Endothelial cell of umbilical vein (primary cell): ENCODE data around the gene OR2Y1. TPM values are rescaled to one million over a fixed set of nuclear protein-coding genes. Genes with fewer than 3 reads are reported as not detected.

Experiments used
- BruUV-seq: library from RNA; stranded (reverse); fragments of 400-500 nt; replicated peaks from 2 replicates; lab custom pipeline; 2021; lab: Mats Ljungman, UMichigan
- CTCF ChIA-PET: fragments of 300-600, 350-600 bp; sonication (Branson Sonifier 250); formaldehyde crosslinking; loops from one replicate; lab custom pipeline; 2021; ENCODE audit warnings: antibody characterized with exemption, inconsistent platforms; lab: Charles Lee
- POLR2A ChIA-PET: fragments of 300-600, 350-600 bp; sonication (Branson Sonifier 250); formaldehyde crosslinking; loops from one replicate; lab custom pipeline; 2021; ENCODE audit warnings: antibody characterized with exemption, inconsistent platforms; lab: Charles Lee
- DNase-seq: peaks from one replicate; pipeline ENCODE4 v3.0.0-alpha.2; 2011; ENCODE audit warnings: low read depth, low spot score
- FAIRE-seq: peaks from 2 replicates; lab custom pipeline; 2011; peaks lifted over from hg19 to GRCh38; lab: Jason Lieb, UNC
- H2AFZ ChIP-seq: 2 replicates; pipeline ENCODE4 v1.6.0; 2012; ENCODE audit warnings: low read depth, low read length, control low read depth, inconsistent platforms
- H3K27ac ChIP-seq: 2 replicates; pipeline ENCODE4 v1.5.1; 2011; ENCODE audit warnings: low read depth, mild to moderate bottlenecking, control low read depth, low read length, moderate library complexity; ENCODE audit not compliant: insufficient read depth
- H3K27me3 ChIP-seq, 2 experiments: 2 replicates each; pipeline versions ENCODE4 v1.6.0 to v1.6.1; 2011; ENCODE audit warnings: low read length in 2 of 2, mixed read lengths in 1 of 2; ENCODE audit not compliant: control insufficient read depth in 2 of 2, insufficient read depth in 2 of 2
- H3K36me3 ChIP-seq, 2 experiments: 2 replicates in 1 of 2; 3 replicates in 1 of 2; pipeline ENCODE4 v1.5.1; 2011; ENCODE audit warnings: low read length in 2 of 2, mild to moderate bottlenecking in 1 of 2, moderate library complexity in 1 of 2; ENCODE audit not compliant: control insufficient read depth in 2 of 2, insufficient read depth in 2 of 2; ENCODE audit errors: extremely low read depth in 1 of 2
- H3K4me1 ChIP-seq: 3 replicates; pipeline ENCODE4 v1.5.1; 2011; ENCODE audit warnings: mild to moderate bottlenecking, low read length; ENCODE audit not compliant: control insufficient read depth, insufficient read depth; ENCODE audit errors: extremely low read depth
- H3K4me2 ChIP-seq: 2 replicates; pipeline ENCODE4 v1.6.1; 2011; ENCODE audit warnings: low read length, control low read depth, mixed read lengths; ENCODE audit not compliant: insufficient read depth
- H3K4me3 ChIP-seq, 3 experiments: fragments of 200-600 bp in 1 of 3; sonication (generic), shearing (Covaris generic) in 1 of 3; replicated peaks in 1 of 3; 2 replicates each; pipeline ENCODE4 v1.5.1; 2011 to 2016; ENCODE audit warnings: control low read depth in 3 of 3, low read length in 3 of 3, mild to moderate bottlenecking in 2 of 3, inconsistent platforms in 1 of 3, low read depth in 1 of 3, moderate library complexity in 1 of 3; ENCODE audit not compliant: insufficient read depth in 1 of 3
- H3K79me2 ChIP-seq: 2 replicates; pipeline ENCODE4 v1.6.0; 2012; ENCODE audit warnings: low read length, inconsistent platforms; ENCODE audit not compliant: control insufficient read depth, insufficient read depth
- H3K9ac ChIP-seq: replicated peaks from 2 replicates; pipeline ENCODE3; 2011; ENCODE audit warnings: low read length, control low read depth; ENCODE audit not compliant: insufficient read depth; ENCODE audit errors: extremely low read depth
- H3K9me1 ChIP-seq: replicated peaks from 3 replicates; pipeline ENCODE4 v1.6.0; 2011; ENCODE audit warnings: mild to moderate bottlenecking, low read length; ENCODE audit not compliant: control insufficient read depth, insufficient read depth; ENCODE audit errors: extremely low read depth
- H3K9me3 ChIP-seq: replicated peaks from 2 replicates; pipeline ENCODE4 v1.5.1; 2012; ENCODE audit warnings: low read length, inconsistent platforms; ENCODE audit not compliant: control insufficient read depth, insufficient read depth
- H4K20me1 ChIP-seq: replicated peaks from 2 replicates; pipeline ENCODE3; 2011; ENCODE audit warnings: mild to moderate bottlenecking, low read length; ENCODE audit not compliant: control insufficient read depth, insufficient read depth; ENCODE audit errors: extremely low read depth
- EZH2 ChIP-seq: IDR thresholded peaks from 2 replicates; pipeline ENCODE4 v1.6.1; 2012; ENCODE audit warnings: borderline replicate concordance, low read depth, mild to moderate bottlenecking, moderate library complexity, low read length, inconsistent platforms; ENCODE audit not compliant: severe bottlenecking
- FOS ChIP-seq: IDR thresholded peaks from 2 replicates; pipeline ENCODE4 v1.6.1; 2011; ENCODE audit warnings: mild to moderate bottlenecking, low read length, moderate library complexity, borderline replicate concordance; ENCODE audit not compliant: insufficient read depth
- GATA2 ChIP-seq: IDR thresholded peaks from 2 replicates; pipeline ENCODE4 v1.7.0; 2011; ENCODE audit warnings: low read depth, mild to moderate bottlenecking, moderate library complexity, mixed read lengths, low read length; ENCODE audit not compliant: insufficient read length, insufficient read depth
- JUN ChIP-seq: IDR thresholded peaks from 2 replicates; pipeline ENCODE4 v1.6.1; 2011; ENCODE audit warnings: borderline replicate concordance, low read depth; ENCODE audit not compliant: insufficient read length, insufficient read depth
- MYC ChIP-seq: IDR thresholded peaks from one replicate; pipeline ENCODE4 v1.6.1; 2011; ENCODE audit warnings: mild to moderate bottlenecking, low read depth, low read length
- POLR2A ChIP-seq: IDR thresholded peaks from 2 replicates; pipeline ENCODE4 v1.6.1; 2012; ENCODE audit warnings: low read depth, mild to moderate bottlenecking, control low read depth, low read length
- POLR2AphosphoS5 ChIP-seq: IDR thresholded peaks from 2 replicates; pipeline ENCODE4 v1.6.1; 2012; ENCODE audit warnings: low read depth, mild to moderate bottlenecking, control low read depth, low read length, moderate library complexity; ENCODE audit not compliant: insufficient read depth
- dilution Hi-C: fragments of 300-500 bp; cut with MboI; formaldehyde crosslinking; loops from one replicate; pipeline ENCODE4 v1.15.0; 2019; ENCODE audit warnings: low sequenced_read_pairs; ENCODE audit not compliant: extremely low pct_ligation_motif_present
- intact Hi-C: fragments of 100-400 bp; cut with micrococcal nuclease; formaldehyde crosslinking; loops from one replicate; pipeline ENCODE4 v1.10.0; 2022
- polyA plus RNA-seq, 4 experiments: library from polyadenylated mRNA; depleted of rRNA in 3 of 4; stranded (reverse) in 3 of 4; unstranded in 1 of 4; fragments of >200 nt; gene quantifications; 2 replicates each; pipeline versions ENCODE4 v1.2.1 to v1.2.3, GENCODE V29; 2011 to 2012; ENCODE audit warnings: missing spikeins in 1 of 4
- total RNA-seq: library from RNA; stranded (reverse); gene quantifications from 2 replicates; pipeline ENCODE4 v1.2.3, GENCODE V29; 2021
- TF ChIP-seq, protein P1 (sequence below): IDR thresholded peaks from 2 replicates; pipeline ENCODE4 v1.6.1; 2011; ENCODE audit not compliant: insufficient read depth, insufficient read length
- TF ChIP-seq, protein P2 (sequence below), 2 donors: IDR thresholded peaks; 1 replicate in 1 of 2; 2 replicates in 1 of 2; pipeline ENCODE4 v1.5.1; 2011; ENCODE audit warnings: low read length in 2 of 2, mild to moderate bottlenecking in 2 of 2, moderate library complexity in 2 of 2, control low read depth in 1 of 2, inconsistent platforms in 1 of 2, low read depth in 1 of 2; ENCODE audit not compliant: insufficient read depth in 1 of 2; ENCODE audit errors: extremely low read depth in 1 of 2

Gene OR2Y1
- total and polyA plus RNA-seq, 2 donors (not counting 3 experiments of a cell fraction or from before 2014, with no cell fraction given), result not detected

DNA sequence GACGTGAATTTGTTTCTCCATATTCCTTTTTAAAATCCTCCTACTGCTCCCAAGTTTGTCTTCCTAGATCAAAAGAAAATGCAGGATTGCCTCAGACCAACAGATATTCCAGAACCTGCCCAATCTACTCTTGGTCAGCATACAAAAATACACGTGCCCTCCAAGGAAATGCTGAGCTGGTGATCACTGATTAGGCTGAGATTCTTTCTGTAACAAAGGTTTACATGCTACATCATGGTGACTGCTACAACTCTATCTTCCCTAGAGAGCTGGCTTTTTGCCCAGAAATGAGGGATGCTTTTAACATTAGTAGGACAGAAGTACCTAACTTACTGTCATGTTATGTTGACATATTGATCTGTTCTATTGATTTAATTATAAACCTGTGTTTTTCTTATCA lies 35.5 kb downstream of the OR2Y1 start:
- H2AFZ ChIP-seq, result no peak overlapping the region
- no peak overlapping the region for H3K9ac ChIP-seq
- dilution Hi-C loops, result no loop called here
- FAIRE-seq (no peak), DNase-seq (no peak)
- no peaks in the 10 kb centered on the region for H3K9me3 ChIP-seq
- H3K79me2 ChIP-seq, result no peaks in the 10 kb centered on the region
- H3K9me1 ChIP-seq, result no peaks in the 10 kb centered on the region
- POLR2A ChIA-PET, result no interaction called here
- no peak overlapping the region for H3K4me2 ChIP-seq
- intact Hi-C loops, result no loop called here
- no peaks in the 10 kb centered on the region for H3K4me1 ChIP-seq
- no peaks in the 10 kb centered on the region for H3K36me3 ChIP-seq
- H3K27me3 ChIP-seq, result no peaks in the 10 kb centered on the region
- H3K27ac ChIP-seq, result no peak overlapping the region
- CTCF ChIA-PET, result interaction anchor here (1.3 to 1.5 kb wide), 2 partner anchors 9 to 14 kb away, joined by 3 to 10 read pairs; no protein-coding TSS in a partner anchor
- no peaks in the 10 kb centered on the region for H4K20me1 ChIP-seq
- TF ChIP-seq GATA2 (no peak), MYC (no peak), POLR2A (no peak), FOS (no peak), JUN (no peak), POLR2AphosphoS5 (no peak), EZH2 (no peak)
- TF ChIP-seq, protein P1, sequence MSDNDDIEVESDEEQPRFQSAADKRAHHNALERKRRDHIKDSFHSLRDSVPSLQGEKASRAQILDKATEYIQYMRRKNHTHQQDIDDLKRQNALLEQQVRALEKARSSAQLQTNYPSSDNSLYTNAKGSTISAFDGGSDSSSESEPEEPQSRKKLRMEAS, result no peak
- TF ChIP-seq, protein P2, sequence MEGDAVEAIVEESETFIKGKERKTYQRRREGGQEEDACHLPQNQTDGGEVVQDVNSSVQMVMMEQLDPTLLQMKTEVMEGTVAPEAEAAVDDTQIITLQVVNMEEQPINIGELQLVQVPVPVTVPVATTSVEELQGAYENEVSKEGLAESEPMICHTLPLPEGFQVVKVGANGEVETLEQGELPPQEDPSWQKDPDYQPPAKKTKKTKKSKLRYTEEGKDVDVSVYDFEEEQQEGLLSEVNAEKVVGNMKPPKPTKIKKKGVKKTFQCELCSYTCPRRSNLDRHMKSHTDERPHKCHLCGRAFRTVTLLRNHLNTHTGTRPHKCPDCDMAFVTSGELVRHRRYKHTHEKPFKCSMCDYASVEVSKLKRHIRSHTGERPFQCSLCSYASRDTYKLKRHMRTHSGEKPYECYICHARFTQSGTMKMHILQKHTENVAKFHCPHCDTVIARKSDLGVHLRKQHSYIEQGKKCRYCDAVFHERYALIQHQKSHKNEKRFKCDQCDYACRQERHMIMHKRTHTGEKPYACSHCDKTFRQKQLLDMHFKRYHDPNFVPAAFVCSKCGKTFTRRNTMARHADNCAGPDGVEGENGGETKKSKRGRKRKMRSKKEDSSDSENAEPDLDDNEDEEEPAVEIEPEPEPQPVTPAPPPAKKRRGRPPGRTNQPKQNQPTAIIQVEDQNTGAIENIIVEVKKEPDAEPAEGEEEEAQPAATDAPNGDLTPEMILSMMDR (IDR thresholded peaks at IDR 0.05; ENCODE audit: extremely low read depth in 1 of 2, insufficient read depth in 1 of 2, low read depth in 1 of 2, low read length in 2 of 2), result no peak
- BruUV-seq, result no TSS peak
- no peak overlapping the region for H3K4me3 ChIP-seq
